Astrocyte (in vitro differentiated cells and primary cell): ENCODE data around the gene TSPAN17.

ENCODE experiments used
- CTCF ChIP-seq: IDR thresholded peaks from 2 replicates; pipeline ENCODE4 v1.5.1; 2011; ENCODE audit warnings: low read depth, mild to moderate bottlenecking, inconsistent platforms, low read length, moderate library complexity; ENCODE audit not compliant: insufficient read depth
- EZH2 ChIP-seq: IDR thresholded peaks from 2 replicates; pipeline ENCODE4 v1.6.1; 2012; ENCODE audit warnings: mild to moderate bottlenecking, low read length, inconsistent platforms; ENCODE audit not compliant: insufficient read depth

- TF ChIP-seq CTCF: no peak
- no peak for TF ChIP-seq EZH2
These were observed 39.1 kb upstream of the TSPAN17 start for GRCh38 chr5:176608142-176608705.
